ENCODE data around the gene TEX55. TPM values are rescaled to one million over a fixed set of nuclear protein-coding genes. Genes with fewer than 3 reads are reported as not detected.
A peak's percentile ranks its signal among the peaks of the same experiment; 100 is the strongest.
"Not testable (repeated sequence)": the region's sequence is repeated elsewhere in the genome, so short reads cannot be mapped to it uniquely, and the experiment has no call there.

Gene TEX55
- total RNA-seq = not detected

DNA sequence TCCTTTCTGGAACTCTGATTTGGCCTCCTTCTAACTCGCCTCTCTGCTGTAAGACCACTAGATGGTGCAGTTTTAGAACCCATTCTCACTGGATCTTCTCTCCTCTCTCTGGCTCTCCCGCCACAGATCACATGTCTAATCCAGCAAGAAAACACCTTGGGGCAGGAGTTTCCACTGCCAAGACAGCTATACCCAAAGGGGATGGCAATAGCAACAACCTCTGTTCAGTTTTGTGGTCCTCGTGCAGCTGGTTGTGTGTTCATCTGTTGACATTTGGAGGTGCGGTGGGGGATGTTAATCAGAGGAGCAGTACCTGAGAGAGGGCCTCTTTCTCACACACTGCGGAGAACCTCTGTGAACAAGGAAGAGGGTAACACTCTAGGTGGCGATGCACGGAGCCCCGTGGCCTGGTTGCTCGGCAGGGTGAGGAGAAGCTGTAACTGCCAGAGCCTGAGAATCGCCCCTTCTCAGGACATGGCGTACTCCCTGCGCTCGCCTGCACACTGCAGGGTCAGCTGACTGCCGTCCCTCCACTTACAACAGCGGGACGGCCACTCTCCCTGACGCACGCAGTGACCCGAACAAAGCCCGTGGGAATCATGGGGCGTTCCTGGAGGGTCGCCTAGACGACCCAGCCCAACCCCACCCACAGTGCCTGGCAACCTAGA is at the start of gene TEX55:
Gene TEX55, plus strand, starts transcription at position 666 of the 668 bp plus-strand sequence. CDS start 25 bp downstream, outside the sequence.
- H3K4me1 ChIP-seq = no peaks in the 10 kb centered on the region
- DNase-seq (ENCODE audit: low spot score in 2 of 2) = no peak
- H3K36me3 ChIP-seq = no peaks in the 10 kb centered on the region
- no peaks in the 10 kb centered on the region for H3K27me3 ChIP-seq
- no peak within 1 kb of the TSS for H3K27ac ChIP-seq
- H3K9me3 ChIP-seq = no peaks in the 10 kb centered on the region
- intact Hi-C loops (cut with DNase I) = no loop called here
- no peak within 1 kb of the TSS for H3K4me3 ChIP-seq
- TF ChIP-seq, protein P1, sequence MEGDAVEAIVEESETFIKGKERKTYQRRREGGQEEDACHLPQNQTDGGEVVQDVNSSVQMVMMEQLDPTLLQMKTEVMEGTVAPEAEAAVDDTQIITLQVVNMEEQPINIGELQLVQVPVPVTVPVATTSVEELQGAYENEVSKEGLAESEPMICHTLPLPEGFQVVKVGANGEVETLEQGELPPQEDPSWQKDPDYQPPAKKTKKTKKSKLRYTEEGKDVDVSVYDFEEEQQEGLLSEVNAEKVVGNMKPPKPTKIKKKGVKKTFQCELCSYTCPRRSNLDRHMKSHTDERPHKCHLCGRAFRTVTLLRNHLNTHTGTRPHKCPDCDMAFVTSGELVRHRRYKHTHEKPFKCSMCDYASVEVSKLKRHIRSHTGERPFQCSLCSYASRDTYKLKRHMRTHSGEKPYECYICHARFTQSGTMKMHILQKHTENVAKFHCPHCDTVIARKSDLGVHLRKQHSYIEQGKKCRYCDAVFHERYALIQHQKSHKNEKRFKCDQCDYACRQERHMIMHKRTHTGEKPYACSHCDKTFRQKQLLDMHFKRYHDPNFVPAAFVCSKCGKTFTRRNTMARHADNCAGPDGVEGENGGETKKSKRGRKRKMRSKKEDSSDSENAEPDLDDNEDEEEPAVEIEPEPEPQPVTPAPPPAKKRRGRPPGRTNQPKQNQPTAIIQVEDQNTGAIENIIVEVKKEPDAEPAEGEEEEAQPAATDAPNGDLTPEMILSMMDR (IDR thresholded peaks at IDR 0.05) = peak in 2 of 3 experiments; percentile 8 to 37

DNA sequence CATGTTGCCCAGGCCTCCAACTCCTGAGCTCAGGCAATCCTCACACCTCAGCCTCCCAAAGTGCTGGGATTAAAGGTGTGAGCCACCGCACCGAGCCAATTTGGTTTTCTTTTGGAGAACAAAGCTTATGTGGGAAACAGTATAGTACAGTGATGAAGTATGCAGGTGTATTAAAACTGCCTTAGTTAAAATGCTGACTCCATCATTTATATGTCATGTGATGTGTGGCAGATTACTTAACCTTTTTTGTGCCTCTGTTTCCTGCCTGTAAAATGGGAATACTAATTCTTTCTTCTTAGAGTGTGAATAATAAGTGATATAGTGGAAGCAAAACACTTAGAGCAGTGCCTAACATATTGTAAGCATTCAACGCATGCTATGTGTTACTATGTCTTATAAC is 48.0 kb upstream of the TEX55 start:
- H3K36me3 ChIP-seq = no peaks in the 10 kb centered on the region
- TF ChIP-seq, protein P1 (IDR thresholded peaks at IDR 0.05) = no peak
- no peak overlapping the region for H3K4me3 ChIP-seq
- DNase-seq (ENCODE audit: low spot score in 2 of 2) = no peak
- no peaks in the 10 kb centered on the region for H3K27me3 ChIP-seq
- H3K27ac ChIP-seq = no peak overlapping the region
- H3K9me3 ChIP-seq = no peaks in the 10 kb centered on the region
- intact Hi-C loops (cut with DNase I) = loop anchor here (1.0 kb wide), 1 partner anchor 216 kb away; no protein-coding TSS in a partner anchor
- H3K4me1 ChIP-seq = no peaks in the 10 kb centered on the region

GRCh38 chr3:119098619-119099222 is 47.2 kb upstream of the TEX55 start:
- intact Hi-C loops (cut with DNase I) = loop anchor here (1.0 kb wide), 1 partner anchor 216 kb away; no protein-coding TSS in a partner anchor
- no peak overlapping the region for H3K4me3 ChIP-seq
- H3K4me1 ChIP-seq = no peaks in the 10 kb centered on the region
- H3K36me3 ChIP-seq = no peaks in the 10 kb centered on the region
- no peaks in the 10 kb centered on the region for H3K9me3 ChIP-seq
- no peaks in the 10 kb centered on the region for H3K27me3 ChIP-seq
- H3K27ac ChIP-seq = no peak overlapping the region
- TF ChIP-seq, protein P1 (IDR thresholded peaks at IDR 0.05) = peak in 2 of 3 experiments; percentile 48 to 67
- no peak for DNase-seq (ENCODE audit: low spot score in 2 of 2)

GRCh38 chr3:119099785-119100184 is 46.2 kb upstream of the TEX55 start:
- TF ChIP-seq, protein P1 (IDR thresholded peaks at IDR 0.05) = no peak
- Histone ChIP-seq H3K36me3 (no peaks in the 10 kb centered on the region), H3K4me3 (no peak overlapping the region), H3K27me3 (no peaks in the 10 kb centered on the region), H3K27ac (no peak overlapping the region), H3K4me1 (no peaks in the 10 kb centered on the region), H3K9me3 (no peaks in the 10 kb centered on the region)
- no peak for DNase-seq (ENCODE audit: low spot score in 2 of 2)
- intact Hi-C loops (cut with DNase I) = no loop called here

- intact Hi-C loops (cut with DNase I) = no loop called here
- DNase-seq (ENCODE audit: low spot score in 2 of 2) = no peak
- no peak overlapping the region for H3K27ac ChIP-seq
Observed at GRCh38 chr3:119104031-119104430, 41.9 kb upstream of the TEX55 start.

GRCh38 chr3:119118330-119118729 is 27.6 kb upstream of the TEX55 start:
- H3K36me3 ChIP-seq; DNase-seq (ENCODE audit: low spot score in 2 of 2); intact Hi-C loops (cut with DNase I): not testable (repeated sequence)

More at GRCh38 chr3:119104031-119104430, 41.9 kb upstream of the TEX55 start:
- no peaks in the 10 kb centered on the region for H3K4me1 ChIP-seq
- H3K9me3 ChIP-seq = no peaks in the 10 kb centered on the region
- H3K4me3 ChIP-seq = no peak overlapping the region
- no peaks in the 10 kb centered on the region for H3K27me3 ChIP-seq
- H3K36me3 ChIP-seq = no peaks in the 10 kb centered on the region
- TF ChIP-seq, protein P1 (IDR thresholded peaks at IDR 0.05) = no peak

More at GRCh38 chr3:119118330-119118729, 27.6 kb upstream of the TEX55 start:
- not testable (repeated sequence) for H3K27ac ChIP-seq, H3K4me3 ChIP-seq, H3K4me1 ChIP-seq, H3K27me3 ChIP-seq, H3K9me3 ChIP-seq
